Hepatocyte (in vitro differentiated cells): Measurements from ENCODE around the gene MVB12A. TPM values are rescaled to one million over a fixed set of nuclear protein-coding genes. Genes with fewer than 3 reads are reported as not detected.

Experiments used
- DNase-seq: peaks from one replicate; pipeline ENCODE4 v3.0.0-alpha.2; 2016; ENCODE audit warnings: low spot score
- H2AFZ ChIP-seq: fragments of 200-600 bp; sonication (generic); 2 replicates; pipeline ENCODE4 v1.6.0; 2016; ENCODE audit warnings: antibody characterized with exemption, mild to moderate bottlenecking
- H3K27ac ChIP-seq: fragments of 200-600 bp; sonication (generic); 2 replicates; pipeline ENCODE4 v1.5.1; 2016; ENCODE audit warnings: mild to moderate bottlenecking
- H3K27me3 ChIP-seq: fragments of 200-600 bp; sonication (generic); 2 replicates; pipeline ENCODE4 v1.6.1; 2016
- H3K36me3 ChIP-seq: fragments of 200-600 bp; sonication (generic); replicated peaks from 2 replicates; pipeline ENCODE4 v1.5.1; 2016; ENCODE audit warnings: low read depth; ENCODE audit not compliant: insufficient read depth
- H3K4me1 ChIP-seq: fragments of 200-600 bp; sonication (generic); 2 replicates; pipeline ENCODE4 v1.5.1; 2016; ENCODE audit warnings: mild to moderate bottlenecking, moderate library complexity; ENCODE audit not compliant: insufficient read depth
- H3K4me2 ChIP-seq: fragments of 200-600 bp; sonication (generic); 2 replicates; pipeline ENCODE4 v1.6.0; 2016
- H3K4me3 ChIP-seq: fragments of 200-600 bp; sonication (generic); 2 replicates; pipeline ENCODE4 v1.5.1; 2016; ENCODE audit warnings: mild to moderate bottlenecking
- H3K79me2 ChIP-seq: fragments of 200-600 bp; sonication (generic); 2 replicates; pipeline ENCODE4 v1.6.0; 2017; ENCODE audit warnings: mild to moderate bottlenecking
- H3K9me2 ChIP-seq: fragments of 200-600 bp; sonication (generic); replicated peaks from 2 replicates; pipeline ENCODE4 v1.6.0; 2017; ENCODE audit warnings: mild to moderate bottlenecking; ENCODE audit not compliant: insufficient read depth
- H3K9me3 ChIP-seq: fragments of 200-600 bp; sonication (generic); 2 replicates; pipeline ENCODE4 v1.5.1; 2016; ENCODE audit warnings: low read depth, mild to moderate bottlenecking
- H4K20me1 ChIP-seq: fragments of 200-600 bp; sonication (generic); 2 replicates; pipeline ENCODE4 v1.6.0; 2016; ENCODE audit warnings: mild to moderate bottlenecking; ENCODE audit not compliant: insufficient read depth, poor library complexity, severe bottlenecking
- EZH2 ChIP-seq: fragments of 200-600 bp; sonication (generic); IDR thresholded peaks from 2 replicates; pipeline ENCODE4 v1.6.1; 2016; ENCODE audit warnings: antibody characterized with exemption, mild to moderate bottlenecking, borderline replicate concordance
- EZH2phosphoT487 ChIP-seq: fragments of 200-600 bp; sonication (generic); IDR thresholded peaks from one replicate; pipeline ENCODE4 v1.6.1; 2018; ENCODE audit warnings: antibody characterized with exemption, mild to moderate bottlenecking, low read depth, moderate library complexity; ENCODE audit not compliant: unreplicated experiment, severe bottlenecking
- WGBS: methylation state at CpG from one replicate; pipeline ENCODE4 v1.1.6; 2016; ENCODE audit warnings: low lambda C conversion rate; ENCODE audit errors: missing lambda C conversion rate; 5-methylcytosine and 5-hydroxymethylcytosine counted together
- polyA plus RNA-seq: library from polyadenylated mRNA; unstranded; fragments of >200 nt; fragmentation: Nextera tagmentation; extraction: Ambion mirVana; gene quantifications from 2 replicates; pipeline ENCODE4 v1.2.1, GENCODE V29; 2016
- total RNA-seq: library from RNA; depleted of rRNA; stranded (reverse); fragments of >200 nt; gene quantifications from 2 replicates; pipeline ENCODE4 v1.2.3, GENCODE V29; 2014
- TF ChIP-seq, protein P1 (sequence below): fragments of 200-600 bp; sonication (generic); IDR thresholded peaks from 2 replicates; pipeline ENCODE4 v1.5.1; 2016; ENCODE audit warnings: antibody characterized with exemption, mild to moderate bottlenecking; ENCODE audit not compliant: poor library complexity

MVB12A gene
- total and polyA plus RNA-seq, 2 experiments from 2014 or later: 36.1 to 65.2 TPM

DNA sequence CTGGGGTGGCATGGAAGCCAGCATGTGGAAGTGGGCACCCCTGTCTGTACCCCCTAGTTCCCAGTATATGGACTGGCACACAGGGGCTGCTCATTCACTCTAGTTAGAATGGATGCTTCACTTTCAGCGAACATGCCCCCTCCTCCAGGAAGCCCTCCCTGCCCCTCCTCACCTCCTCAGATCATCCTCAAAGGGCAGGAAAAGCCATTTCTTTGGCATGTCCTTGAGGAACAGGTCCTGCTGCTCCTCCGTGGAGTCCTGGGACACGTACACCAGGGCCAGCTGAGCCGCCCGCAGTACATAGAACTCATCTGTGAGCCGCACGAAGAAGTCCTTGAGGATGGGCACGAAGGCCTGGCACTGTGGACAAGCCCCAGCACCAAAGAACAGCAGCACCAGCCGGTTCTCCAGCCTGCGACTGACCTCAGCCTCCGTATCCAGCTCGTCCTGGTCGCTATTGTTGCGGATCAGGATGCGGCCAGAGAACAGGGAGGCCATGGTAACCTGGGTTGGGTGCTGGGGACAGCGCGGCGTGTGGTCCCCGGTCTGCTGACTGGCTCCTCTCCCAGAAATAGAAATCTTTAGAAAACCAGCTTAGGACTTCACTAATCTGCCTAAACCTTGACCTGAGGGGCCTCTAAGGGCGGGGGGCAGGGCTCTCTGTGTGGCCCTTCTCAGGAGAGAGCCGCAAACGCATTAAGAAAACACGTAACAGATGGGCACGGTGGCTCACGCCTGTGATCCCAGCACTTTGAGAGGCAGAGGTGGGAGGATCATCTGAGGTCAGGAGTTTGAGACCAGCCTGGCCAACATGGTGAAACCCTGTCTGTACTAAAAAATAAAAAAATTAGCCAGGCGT, 40.8 kb downstream of the MVB12A start, which contains the start of gene NXNL1:
Gene NXNL1 (minus strand): TSS at position 555 of the 859 bp plus-strand sequence. CDS start 57 bp downstream, at position 498.
- 86% methylated on average over 26 of the region's 26 CpGs for WGBS
- Histone ChIP-seq H3K9me3 (no peaks in the 10 kb centered on the region), H3K4me1 (no peaks in the 10 kb centered on the region), H3K27me3 (peaks cover 17% of the 10 kb centered on the region), H3K27ac (no peak within 1 kb of the TSS), H3K4me3 (no peak within 1 kb of the TSS), H2AFZ (no peak within 1 kb of the TSS), H3K36me3 (no peaks in the 10 kb centered on the region), H4K20me1 (no peaks in the 10 kb centered on the region), H3K79me2 (no peaks in the 10 kb centered on the region), H3K9me2 (no peaks in the 10 kb centered on the region), H3K4me2 (no peak within 1 kb of the TSS)
- TF ChIP-seq EZH2phosphoT487: no peak
- no peak for TF ChIP-seq EZH2
- no peak for DNase-seq

DNA sequence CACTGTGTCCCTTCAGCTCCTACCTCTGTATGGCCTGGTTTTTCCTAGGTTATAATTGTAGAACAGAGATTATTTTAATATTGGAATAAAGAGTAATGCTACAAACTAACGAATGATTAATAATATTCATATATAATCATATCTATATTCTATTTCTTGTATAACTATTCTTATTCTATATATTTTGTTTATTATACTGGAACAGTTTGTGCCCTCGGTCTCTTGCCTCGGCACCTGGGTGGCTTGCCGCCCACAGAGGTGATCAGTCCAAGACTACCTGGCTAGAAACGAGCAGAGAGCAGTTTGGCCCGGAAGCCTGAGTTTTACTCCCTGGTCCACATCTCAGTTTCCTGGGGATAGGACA, 46.6 kb downstream of the MVB12A start:
- Histone ChIP-seq H3K27me3 (no peaks in the 10 kb centered on the region), H3K9me2 (no peaks in the 10 kb centered on the region), H3K4me3 (no peak overlapping the region), H3K36me3 (no peaks in the 10 kb centered on the region), H3K9me3 (no peaks in the 10 kb centered on the region), H3K27ac (no peak overlapping the region), H3K79me2 (peaks cover 5% of the 10 kb centered on the region), H3K4me2 (no peak overlapping the region), H3K4me1 (peaks cover 13% of the 10 kb centered on the region), H4K20me1 (no peaks in the 10 kb centered on the region), H2AFZ (no peak overlapping the region)
- TF ChIP-seq, protein P1, sequence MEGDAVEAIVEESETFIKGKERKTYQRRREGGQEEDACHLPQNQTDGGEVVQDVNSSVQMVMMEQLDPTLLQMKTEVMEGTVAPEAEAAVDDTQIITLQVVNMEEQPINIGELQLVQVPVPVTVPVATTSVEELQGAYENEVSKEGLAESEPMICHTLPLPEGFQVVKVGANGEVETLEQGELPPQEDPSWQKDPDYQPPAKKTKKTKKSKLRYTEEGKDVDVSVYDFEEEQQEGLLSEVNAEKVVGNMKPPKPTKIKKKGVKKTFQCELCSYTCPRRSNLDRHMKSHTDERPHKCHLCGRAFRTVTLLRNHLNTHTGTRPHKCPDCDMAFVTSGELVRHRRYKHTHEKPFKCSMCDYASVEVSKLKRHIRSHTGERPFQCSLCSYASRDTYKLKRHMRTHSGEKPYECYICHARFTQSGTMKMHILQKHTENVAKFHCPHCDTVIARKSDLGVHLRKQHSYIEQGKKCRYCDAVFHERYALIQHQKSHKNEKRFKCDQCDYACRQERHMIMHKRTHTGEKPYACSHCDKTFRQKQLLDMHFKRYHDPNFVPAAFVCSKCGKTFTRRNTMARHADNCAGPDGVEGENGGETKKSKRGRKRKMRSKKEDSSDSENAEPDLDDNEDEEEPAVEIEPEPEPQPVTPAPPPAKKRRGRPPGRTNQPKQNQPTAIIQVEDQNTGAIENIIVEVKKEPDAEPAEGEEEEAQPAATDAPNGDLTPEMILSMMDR: no peak
- TF ChIP-seq EZH2: no peak
- no peak for DNase-seq
- 50% methylated on average over 6 of the region's 6 CpGs for WGBS

DNA sequence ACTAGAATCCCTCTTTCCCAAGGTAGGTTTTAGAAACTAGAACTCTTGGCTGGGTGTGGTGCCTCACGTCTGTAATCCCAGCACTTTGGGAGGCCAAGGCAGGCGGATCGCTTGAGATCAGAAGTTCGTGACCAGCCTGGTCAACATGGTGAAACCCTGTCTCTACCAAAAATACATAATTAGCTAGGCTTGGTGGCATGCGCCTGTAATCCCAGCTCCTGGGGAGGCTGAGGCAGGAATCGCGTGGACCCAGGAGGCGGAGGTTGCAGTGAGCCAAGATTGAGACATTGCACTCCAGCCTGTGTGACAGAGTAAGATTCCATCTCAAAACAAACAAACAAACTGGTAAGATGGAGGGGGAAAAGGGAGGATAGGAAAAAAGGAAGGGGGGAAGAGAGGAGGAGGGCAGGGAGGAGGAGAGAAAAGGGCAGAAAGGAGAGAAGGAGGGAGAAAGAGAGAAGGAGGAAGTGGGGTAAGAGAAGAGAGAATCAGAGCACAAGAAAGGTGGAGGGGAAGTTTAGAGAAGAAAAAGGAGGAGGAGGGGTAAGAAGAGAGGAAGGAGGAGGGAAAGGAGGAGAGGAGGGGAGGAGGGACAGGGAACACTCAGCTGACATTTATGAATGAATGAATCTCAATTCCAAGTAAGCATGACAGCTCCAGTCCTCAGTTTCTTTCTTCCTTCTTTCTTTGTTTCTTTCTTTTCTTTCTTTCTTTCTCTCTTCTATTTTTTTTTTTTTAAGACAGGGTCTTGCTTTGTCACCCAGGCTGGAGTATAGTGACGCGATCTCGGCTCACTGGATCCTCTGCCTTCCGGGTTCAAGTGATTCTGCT, 47.8 kb downstream of the MVB12A start:
- 82% methylated on average over 12 of the region's 12 CpGs for WGBS
- Histone ChIP-seq H3K9me3 (no peaks in the 10 kb centered on the region), H4K20me1 (no peaks in the 10 kb centered on the region), H3K9me2 (no peaks in the 10 kb centered on the region), H3K4me1 (peaks cover 15% of the 10 kb centered on the region), H3K27me3 (no peaks in the 10 kb centered on the region), H3K4me2 (no peak overlapping the region), H3K36me3 (no peaks in the 10 kb centered on the region), H2AFZ (no peak overlapping the region), H3K79me2 (peaks cover 8% of the 10 kb centered on the region), H3K27ac (no peak overlapping the region), H3K4me3 (no peak overlapping the region)
- TF ChIP-seq, protein P1: no peak
- DNase-seq: no peak
